HG03442 (cell line): Measurements from ENCODE around the gene ERO1B.
A peak's percentile ranks its signal among the peaks of the same experiment; 100 is the strongest.

Experiments
- ATAC-seq: cut with Tn5 transposase; IDR thresholded peaks from one replicate; pipeline ENCODE4 v1.9.1; 2021; ENCODE audit warnings: mild to moderate bottlenecking, moderate library complexity; ENCODE audit not compliant: unreplicated experiment

ERO1B gene

GRCh38 chr1:236301080-236301957 lies 19.6 kb upstream of the ERO1B start:
- no peak for ATAC-seq

- no peak for ATAC-seq
Observed at GRCh38 chr1:236297161-236297560, 15.4 kb upstream of the ERO1B start.

- no peak for ATAC-seq
Observed at GRCh38 chr1:236292425-236292824, 10.7 kb upstream of the ERO1B start.

- ATAC-seq, result no peak
Observed at GRCh38 chr1:236289492-236290131, 7.9 kb upstream of the ERO1B start.

GRCh38 chr1:236288620-236288976 lies 6.8 kb upstream of the ERO1B start:
- ATAC-seq, result no peak

- ATAC-seq, result no peak
Observed at GRCh38 chr1:236287757-236288619, 6.2 kb upstream of the ERO1B start.

- no peak for ATAC-seq
Observed at GRCh38 chr1:236287356-236287755, 5.6 kb upstream of the ERO1B start.

- ATAC-seq, result peak; percentile 51
Observed at GRCh38 chr1:236284291-236284721, 2.5 kb upstream of the ERO1B start.

GRCh38 chr1:236282719-236283118 lies 961 bp upstream of the ERO1B start:
- no peak for ATAC-seq

GRCh38 chr1:236282425-236282716 lies 613 bp upstream of the ERO1B start:
- ATAC-seq, result no peak

GRCh38 chr1:236281198-236281653 lies 532 bp downstream of the ERO1B start:
- peak; percentile 15 for ATAC-seq

- no peak for ATAC-seq
Observed at GRCh38 chr1:236280438-236281197, 1.1 kb downstream of the ERO1B start.

- ATAC-seq, result peak; percentile 65
Observed at GRCh38 chr1:236275586-236275985, 6.2 kb downstream of the ERO1B start.

GRCh38 chr1:236275061-236275460 lies 6.7 kb downstream of the ERO1B start:
- no peak for ATAC-seq

- no peak for ATAC-seq
Observed at GRCh38 chr1:236273358-236273757, 8.4 kb downstream of the ERO1B start.

- ATAC-seq, result no peak
Observed at GRCh38 chr1:236269439-236269838, 12.3 kb downstream of the ERO1B start.

- no peak for ATAC-seq
Observed at GRCh38 chr1:236261898-236262297, 19.9 kb downstream of the ERO1B start.

GRCh38 chr1:236261033-236261432 lies 20.7 kb downstream of the ERO1B start:
- ATAC-seq, result no peak

GRCh38 chr1:236259043-236259442 lies 22.7 kb downstream of the ERO1B start:
- no peak for ATAC-seq

GRCh38 chr1:236258114-236258622 lies 23.6 kb downstream of the ERO1B start:
- ATAC-seq, result no peak

- ATAC-seq, result no peak
Observed at GRCh38 chr1:236257216-236257615, 24.5 kb downstream of the ERO1B start.
